DOHH2 (cell line): Measurements from ENCODE around the gene SETD3.

Experiments used
- H3F3A ChIP-seq: fragments of 200-600 bp; sonication (generic), shearing (Covaris generic); 2 replicates; pipeline ENCODE4 v1.6.0; 2016; ENCODE audit warnings: antibody characterized with exemption, mild to moderate bottlenecking; ENCODE audit not compliant: control insufficient read depth, insufficient read depth
- H3K27ac ChIP-seq: fragments of 200-600 bp; sonication (generic); 2 replicates; pipeline ENCODE4 v1.5.1; 2014; ENCODE audit warnings: low read depth, mild to moderate bottlenecking, low read length, moderate library complexity
- H3K27me3 ChIP-seq: fragments of 200-600 bp; sonication (generic); 2 replicates; pipeline ENCODE4 v1.6.1; 2014; ENCODE audit warnings: mild to moderate bottlenecking, low read length, mixed read lengths; ENCODE audit not compliant: control insufficient read depth
- H3K36me3 ChIP-seq: fragments of 200-600 bp; sonication (generic); 2 replicates; pipeline ENCODE4 v1.6.1; 2014; ENCODE audit warnings: mild to moderate bottlenecking, low read length, moderate library complexity, mixed read lengths; ENCODE audit not compliant: control insufficient read depth
- H3K4me1 ChIP-seq: fragments of 200-600 bp; sonication (generic); 2 replicates; pipeline ENCODE4 v1.6.1; 2014; ENCODE audit warnings: mild to moderate bottlenecking, low read length, mixed read lengths; ENCODE audit not compliant: control insufficient read depth
- H3K4me2 ChIP-seq: fragments of 200-600 bp; sonication (generic); 2 replicates; pipeline ENCODE4 v1.6.0; 2014; ENCODE audit warnings: mild to moderate bottlenecking, low read length, moderate library complexity
- H3K4me3 ChIP-seq: fragments of 200-600 bp; sonication (generic); 2 replicates; pipeline ENCODE4 v1.5.1; 2014; ENCODE audit warnings: mild to moderate bottlenecking, low read length, mixed read lengths
- H3K79me2 ChIP-seq: fragments of 200-600 bp; sonication (generic); 2 replicates; pipeline ENCODE4 v1.6.1; 2014; ENCODE audit warnings: mild to moderate bottlenecking, low read length, mixed read lengths; ENCODE audit not compliant: control insufficient read depth
- H3K9me2 ChIP-seq: fragments of 200-600 bp; sonication (generic); replicated peaks from 2 replicates; pipeline ENCODE4 v1.6.1; 2014; ENCODE audit warnings: mild to moderate bottlenecking, low read length, mixed read lengths; ENCODE audit not compliant: control insufficient read depth
- H3K9me3 ChIP-seq: fragments of 200-600 bp; sonication (generic); 2 replicates; pipeline ENCODE4 v1.6.1; 2014; ENCODE audit warnings: antibody characterized with exemption, low read length, mixed read lengths; ENCODE audit not compliant: control insufficient read depth, insufficient read depth
- H4K20me1 ChIP-seq: fragments of 200-600 bp; sonication (generic); 2 replicates; pipeline ENCODE4 v1.6.0; 2014; ENCODE audit warnings: low read depth, mild to moderate bottlenecking, antibody characterized with exemption, low read length, moderate library complexity; ENCODE audit not compliant: control insufficient read depth, insufficient read depth
- CTCF ChIP-seq: fragments of 200-600 bp; sonication (generic); IDR thresholded peaks from one replicate; pipeline ENCODE4 v1.5.1; 2014; ENCODE audit warnings: antibody characterized with exemption, mild to moderate bottlenecking, low read depth, low read length; ENCODE audit not compliant: poor library complexity, severe bottlenecking
- EZH2phosphoT487 ChIP-seq: fragments of 200-600 bp; sonication (generic); IDR thresholded peaks from 2 replicates; pipeline ENCODE4 v1.6.1; 2017; ENCODE audit warnings: borderline replicate concordance, mild to moderate bottlenecking, antibody characterized with exemption, low read length, moderate library complexity, mixed read lengths

Gene SETD3

DNA sequence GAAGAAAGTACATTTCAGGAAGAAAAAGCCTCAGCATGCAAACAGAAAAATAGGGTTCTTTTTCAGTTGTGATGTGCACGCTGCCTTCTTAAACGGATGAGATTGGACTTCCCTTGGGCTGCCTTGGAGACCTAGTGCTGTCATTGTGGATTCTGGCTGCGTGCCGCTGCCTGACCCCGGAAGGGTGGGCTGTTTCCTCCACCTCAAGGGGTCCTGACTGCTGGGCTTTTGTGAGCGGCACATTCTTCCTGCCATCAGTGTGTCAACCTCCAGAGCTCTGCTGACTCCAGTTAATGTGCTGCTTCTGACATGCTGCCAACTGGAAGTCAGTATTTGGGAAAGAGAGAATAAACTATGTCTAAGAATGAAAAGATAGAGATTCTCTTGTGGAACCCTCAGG is 25.6 kb upstream of the SETD3 start:
- Histone ChIP-seq H3K79me2 (no peaks in the 10 kb centered on the region), H3K9me3 (no peaks in the 10 kb centered on the region), H3K4me3 (no peak overlapping the region), H4K20me1 (no peaks in the 10 kb centered on the region), H3F3A (peaks cover 4% of the 10 kb centered on the region; the same call in 1 of the 2 replicates), H3K4me1 (no peaks in the 10 kb centered on the region), H3K27me3 (no peaks in the 10 kb centered on the region), H3K9me2 (no peaks in the 10 kb centered on the region), H3K4me2 (no peak overlapping the region), H3K36me3 (peaks cover 77% of the 10 kb centered on the region), H3K27ac (no peak overlapping the region)
- TF ChIP-seq CTCF = no peak
- TF ChIP-seq EZH2phosphoT487 = no peak

DNA sequence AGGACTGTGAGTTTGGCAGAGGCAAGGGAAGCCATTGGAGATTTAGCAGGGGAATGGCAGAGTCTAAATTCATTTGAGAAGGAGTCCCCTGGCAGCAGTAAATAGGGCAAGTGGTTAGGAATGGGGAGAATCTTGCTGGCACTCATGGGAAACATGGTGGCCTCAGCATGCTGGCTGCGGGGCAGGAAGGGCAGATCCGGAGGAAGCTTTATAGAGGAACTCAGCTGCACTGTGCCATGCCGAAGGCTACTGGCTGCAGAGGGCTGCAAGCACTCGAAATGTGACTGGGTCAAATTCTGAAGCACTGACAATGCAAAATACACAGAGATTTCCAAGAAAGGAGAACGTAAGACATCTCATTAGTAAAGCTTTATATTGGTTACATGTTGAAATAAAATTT is 24.4 kb upstream of the SETD3 start:
- no peak for TF ChIP-seq CTCF
- TF ChIP-seq EZH2phosphoT487 = no peak
- no peaks in the 10 kb centered on the region for H3K79me2 ChIP-seq

GRCh38 chr14:99503848-99504453 is 23.3 kb upstream of the SETD3 start:
- Histone ChIP-seq H3K79me2 (no peaks in the 10 kb centered on the region), H3K27me3 (no peaks in the 10 kb centered on the region), H3K36me3 (peaks cover 91% of the 10 kb centered on the region), H3K4me1 (no peaks in the 10 kb centered on the region), H3K4me2 (no peak overlapping the region), H3K4me3 (no peak overlapping the region), H3K27ac (no peak overlapping the region), H3K9me2 (no peaks in the 10 kb centered on the region), H3K9me3 (no peaks in the 10 kb centered on the region), H3F3A (no peaks in the 10 kb centered on the region), H4K20me1 (no peaks in the 10 kb centered on the region)
- no peak for TF ChIP-seq CTCF
- no peak for TF ChIP-seq EZH2phosphoT487

More for the DNA sequence above, 24.4 kb upstream of the SETD3 start:
- Histone ChIP-seq H3K4me1 (no peaks in the 10 kb centered on the region), H3K27me3 (no peaks in the 10 kb centered on the region), H4K20me1 (no peaks in the 10 kb centered on the region), H3K9me3 (no peaks in the 10 kb centered on the region), H3K36me3 (peaks cover 89% of the 10 kb centered on the region), H3K9me2 (no peaks in the 10 kb centered on the region), H3K4me3 (no peak overlapping the region), H3F3A (no peaks in the 10 kb centered on the region), H3K27ac (no peak overlapping the region), H3K4me2 (no peak overlapping the region)
